Cardiac muscle cell (in vitro differentiated cells and primary cell): Measurements from ENCODE around the gene ABCA4. TPM values are rescaled to one million over a fixed set of nuclear protein-coding genes. Genes with fewer than 3 reads are reported as not detected.

Experiments
- DNase-seq, 2 donors: peaks; one replicate each; pipeline versions ENCODE4 v3.0.0 to v3.0.0-alpha.2; 2010 to 2017; ENCODE audit warnings: low read depth in 1 of 2, low spot score in 1 of 2
- H3K27ac ChIP-seq: fragments of 200-600 bp; sonication (generic); 2 replicates; pipeline ENCODE4 v1.5.1; 2016
- H3K27me3 ChIP-seq: fragments of 200-600 bp; sonication (generic); 2 replicates; pipeline ENCODE4 v1.6.0; 2016; ENCODE audit warnings: control low read depth
- H3K36me3 ChIP-seq: fragments of 200-600 bp; sonication (generic); 2 replicates; pipeline ENCODE4 v1.5.1; 2016; ENCODE audit warnings: control low read depth
- H3K4me1 ChIP-seq: fragments of 200-600 bp; sonication (generic); 2 replicates; pipeline ENCODE4 v1.8.1; 2017; ENCODE audit warnings: low read depth, mild to moderate bottlenecking, mixed run types
- H3K4me3 ChIP-seq: fragments of 200-600 bp; sonication (generic); 2 replicates; pipeline ENCODE4 v1.5.1; 2016; ENCODE audit warnings: mild to moderate bottlenecking
- H3K9me3 ChIP-seq: fragments of 200-600 bp; sonication (generic); 2 replicates; pipeline ENCODE4 v1.5.1; 2017; ENCODE audit warnings: low read depth, mild to moderate bottlenecking, control low read depth
- CTCF ChIP-seq: IDR thresholded peaks from 2 replicates; pipeline ENCODE4 v1.5.1; 2012; ENCODE audit warnings: low read depth, mild to moderate bottlenecking, low read length
- polyA plus RNA-seq: library from polyadenylated mRNA; unstranded; fragments of >200 nt; fragmentation: Nextera tagmentation; extraction: Ambion mirVana; gene quantifications from 2 replicates; pipeline ENCODE4 v1.2.1, GENCODE V29; 2016
- total RNA-seq: library from RNA; depleted of rRNA; stranded (reverse); fragments of >200 nt; gene quantifications from 2 replicates; pipeline ENCODE4 v1.2.3, GENCODE V29; 2016

Gene ABCA4
- total and polyA plus RNA-seq, 2 experiments from 2014 or later = 0.15 TPM; not detected in 1

DNA sequence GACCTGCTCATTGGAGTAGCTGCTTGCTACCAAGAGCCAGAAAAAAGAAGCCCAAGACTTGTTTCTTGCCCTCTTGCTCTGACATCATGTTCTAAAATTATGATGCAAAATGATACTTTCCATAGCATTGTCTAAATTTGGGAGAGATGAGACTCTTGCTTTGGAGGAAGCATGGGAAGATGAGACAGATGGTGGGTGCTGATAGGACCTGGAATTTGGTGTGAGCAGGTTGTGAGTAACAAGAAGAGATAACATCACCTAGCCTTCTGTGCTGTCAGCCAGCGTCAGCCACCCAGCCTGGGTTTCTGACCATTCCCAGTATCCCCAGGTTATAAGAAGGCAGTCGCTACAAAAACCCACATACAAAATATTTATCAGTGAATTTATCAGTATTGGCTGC is 144.7 kb downstream of the ABCA4 start:
- no peaks in the 10 kb centered on the region for H3K9me3 ChIP-seq
- H3K4me3 ChIP-seq = no peak overlapping the region
- no peak for TF ChIP-seq CTCF
- H3K4me1 ChIP-seq = no peaks in the 10 kb centered on the region
- H3K36me3 ChIP-seq = no peaks in the 10 kb centered on the region
- H3K27me3 ChIP-seq = no peaks in the 10 kb centered on the region
- DNase-seq = no peak
- H3K27ac ChIP-seq = no peak overlapping the region

GRCh38 chr1:93972341-93972740 is 148.6 kb downstream of the ABCA4 start:
- no peak for TF ChIP-seq CTCF
- Histone ChIP-seq H3K9me3 (no peaks in the 10 kb centered on the region), H3K27me3 (no peaks in the 10 kb centered on the region), H3K4me1 (no peaks in the 10 kb centered on the region), H3K27ac (no peak overlapping the region), H3K4me3 (no peak overlapping the region), H3K36me3 (no peaks in the 10 kb centered on the region)
- DNase-seq = no peak

GRCh38 chr1:93969887-93970286 is 151.1 kb downstream of the ABCA4 start:
- no peak for TF ChIP-seq CTCF
- H3K27me3 ChIP-seq = no peaks in the 10 kb centered on the region
- H3K36me3 ChIP-seq = no peaks in the 10 kb centered on the region
- no peak overlapping the region for H3K4me3 ChIP-seq
- H3K9me3 ChIP-seq = no peaks in the 10 kb centered on the region
- DNase-seq = no peak
- no peaks in the 10 kb centered on the region for H3K4me1 ChIP-seq
- H3K27ac ChIP-seq = no peak overlapping the region

DNA sequence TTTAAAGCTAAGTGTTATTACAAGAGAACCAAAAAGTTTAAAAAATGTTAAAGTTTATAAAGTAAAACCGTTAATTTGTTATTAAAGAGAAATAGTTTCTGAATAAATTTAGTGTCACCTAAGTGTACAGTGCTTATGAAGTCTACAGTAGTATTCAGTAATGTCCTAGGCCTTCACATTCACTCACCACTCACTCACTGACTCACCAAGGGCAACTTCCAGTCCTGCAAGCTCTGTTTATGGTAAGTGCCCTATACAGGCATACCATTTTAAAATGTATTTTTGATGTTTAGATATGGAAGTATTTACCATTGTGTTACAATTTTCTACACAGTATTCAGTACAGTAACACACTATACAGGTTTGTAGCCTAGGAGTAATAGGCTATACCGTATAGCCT is 151.6 kb downstream of the ABCA4 start:
- TF ChIP-seq CTCF = no peak
- Histone ChIP-seq H3K27me3 (no peaks in the 10 kb centered on the region), H3K9me3 (no peaks in the 10 kb centered on the region), H3K36me3 (no peaks in the 10 kb centered on the region), H3K27ac (no peak overlapping the region), H3K4me1 (no peaks in the 10 kb centered on the region), H3K4me3 (no peak overlapping the region)
- DNase-seq = no peak

DNA sequence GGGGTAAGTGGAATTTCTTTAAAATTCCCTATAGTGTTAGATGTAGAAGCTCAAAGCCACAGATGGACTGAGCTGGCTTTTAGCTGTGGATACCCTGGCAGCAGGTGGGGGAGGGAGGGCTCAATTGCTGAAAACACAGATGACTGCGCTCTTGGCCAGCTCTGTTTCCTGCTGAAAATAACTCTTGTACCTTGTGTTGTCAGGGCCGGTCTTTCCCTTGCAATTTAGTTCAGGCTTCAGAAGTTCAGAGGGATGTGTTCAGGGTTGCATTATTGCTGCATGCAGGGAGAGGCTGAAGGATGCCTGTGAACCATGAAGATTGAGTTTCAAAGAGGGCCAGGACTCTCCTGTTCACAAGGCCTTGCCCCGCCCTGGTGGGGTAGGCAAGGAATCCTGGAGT is 153.6 kb downstream of the ABCA4 start:
- DNase-seq = peak in 1 of 2 donors; percentile 12
- no peak overlapping the region for H3K27ac ChIP-seq
- no peaks in the 10 kb centered on the region for H3K9me3 ChIP-seq
- TF ChIP-seq CTCF = no peak
- no peaks in the 10 kb centered on the region for H3K4me1 ChIP-seq
- no peak overlapping the region for H3K4me3 ChIP-seq
- no peaks in the 10 kb centered on the region for H3K27me3 ChIP-seq
- no peaks in the 10 kb centered on the region for H3K36me3 ChIP-seq

DNA sequence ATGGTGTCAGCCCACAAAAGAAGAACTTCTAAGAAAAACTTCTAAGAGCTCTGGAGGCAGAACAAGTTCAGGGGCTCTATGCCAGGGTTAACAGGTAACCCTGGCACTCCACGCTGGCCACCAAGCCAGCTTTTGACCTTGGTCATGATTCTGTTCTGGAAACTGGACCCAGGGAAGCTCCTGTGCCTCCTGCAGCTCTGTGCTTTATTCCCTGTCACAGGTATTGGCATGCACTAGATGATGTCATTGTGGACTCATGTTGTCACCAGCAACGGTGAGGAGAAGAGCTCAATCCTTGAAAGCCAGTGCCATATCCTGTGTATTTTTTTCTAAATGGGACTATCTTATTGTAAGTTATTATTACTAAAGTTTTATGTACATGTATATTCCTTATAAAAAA is 155.1 kb downstream of the ABCA4 start:
- Histone ChIP-seq H3K36me3 (no peaks in the 10 kb centered on the region), H3K27me3 (no peaks in the 10 kb centered on the region), H3K4me3 (no peak overlapping the region), H3K9me3 (no peaks in the 10 kb centered on the region), H3K27ac (no peak overlapping the region), H3K4me1 (no peaks in the 10 kb centered on the region)
- DNase-seq = no peak
- TF ChIP-seq CTCF = no peak
